Stomach (tissue), 9 donors: ENCODE results near the gene FCRL6. TPM values are rescaled to one million over a fixed set of nuclear protein-coding genes. Genes with fewer than 3 reads are reported as not detected.
A peak's percentile ranks its signal among the peaks of the same experiment; 100 is the strongest.

ENCODE experiments used
- DNase-seq, 2 donors: peaks; one replicate each; pipeline versions ENCODE4 v3.0.0 to v3.0.0-alpha.2; 2013 to 2019
- H3K27ac ChIP-seq, 5 donors: fragments of 200-600 bp in 4 of 5; sonication (generic) in 4 of 5; one replicate each; pipeline ENCODE4 v1.5.1; 2013 to 2019; ENCODE audit warnings: mild to moderate bottlenecking in 1 of 5, moderate library complexity in 1 of 5
- H3K27me3 ChIP-seq, 3 donors: fragments of 200-600 bp; sonication (generic); one replicate each; pipeline ENCODE4 v1.5.1; 2017 to 2019; ENCODE audit warnings: mixed run types in 1 of 3
- H3K36me3 ChIP-seq, 4 donors: fragments of 200-600 bp; sonication (generic); 1 replicate in 3 of 4; 2 replicates in 1 of 4; pipeline ENCODE4 v1.5.1; 2016 to 2019
- H3K4me1 ChIP-seq, 4 donors: fragments of 200-600 bp; sonication (generic); one replicate each; pipeline ENCODE4 v1.5.1; 2016 to 2019
- H3K4me3 ChIP-seq, 4 donors: fragments of 200-600 bp; sonication (generic) in 3 of 4; one replicate each; pipeline ENCODE4 v1.5.1; 2016 to 2019; ENCODE audit warnings: mild to moderate bottlenecking in 1 of 4
- H3K9me3 ChIP-seq, 4 donors: fragments of 200-600 bp; sonication (generic); one replicate each; pipeline ENCODE4 v1.5.1; 2016 to 2019
- CTCF ChIP-seq, 7 experiments: fragments of 450-650 bp in 4 of 7; fragments of 200-600 bp in 3 of 7; sonication (generic) in 3 of 7; IDR thresholded peaks; one replicate each; pipeline ENCODE4 v1.5.1; 2016 to 2019; ENCODE audit warnings: antibody characterized with exemption in 7 of 7, control low read depth in 2 of 7, mild to moderate bottlenecking in 1 of 7
- EP300 ChIP-seq: sonication (generic); formaldehyde crosslinking; IDR thresholded peaks from one replicate; pipeline ENCODE4 v1.6.1; 2017; ENCODE audit warnings: antibody characterized with exemption
- POLR2A ChIP-seq, 4 donors: fragments of 450-650 bp; IDR thresholded peaks; one replicate each; pipeline ENCODE4 v1.6.1; 2016; ENCODE audit warnings: antibody characterized with exemption in 4 of 4, control low read depth in 2 of 4, mild to moderate bottlenecking in 1 of 4, moderate library complexity in 1 of 4
- POLR2AphosphoS5 ChIP-seq, 3 donors: sonication (generic); formaldehyde crosslinking; IDR thresholded peaks; one replicate each; pipeline ENCODE4 v1.6.1; 2016; ENCODE audit warnings: antibody characterized with exemption in 3 of 3
- WGBS, 5 donors: extraction: QIAGEN DNeasy Blood & Tissue Kit in 3 of 5; methylation state at CpG; one replicate each; pipeline versions ENCODE4 v1.1.5 to v1.1.7; 2013 to 2018; 5-methylcytosine and 5-hydroxymethylcytosine counted together
- intact Hi-C: fragments of 100-400 bp; cut with DNase I; formaldehyde crosslinking; loops from one replicate; pipeline ENCODE4 v1.15.1; 2023; ENCODE audit warnings: low total_unique reads
- polyA plus RNA-seq, 3 donors: library from polyadenylated mRNA; stranded (reverse); fragments of 200-250 nt; gene quantifications; one replicate each; pipeline ENCODE4 v1.2.3, GENCODE V29; 2013
- total RNA-seq, 5 donors: library from RNA; depleted of rRNA; stranded (reverse); fragments of >200 nt; gene quantifications; one replicate each; pipeline versions ENCODE4 v1.1.0 to v1.2.3, GENCODE V29; 2014 to 2016
- donor health status: healthy with polysubstance abuse.
- donor health status: Bipolar disorder and iron deficiency.
- donor health status: healthy.

FCRL6 gene
- total and polyA plus RNA-seq, 8 donors, result not detected

- 25 to 63% (median 36%) methylated on average over 1 of the region's 1 CpG for WGBS, 5 donors
- DNase-seq, result no peak
- no peaks in the 10 kb centered on the region for H3K9me3 ChIP-seq
- H3K4me1 ChIP-seq, result no peaks in the 10 kb centered on the region
- no peak overlapping the region for H3K4me3 ChIP-seq
- H3K27ac ChIP-seq, result no peak overlapping the region
- TF ChIP-seq POLR2AphosphoS5 (IDR thresholded peaks at IDR 0.05) (no peak), POLR2A (IDR thresholded peaks at IDR 0.05) (no peak), CTCF (IDR thresholded peaks at IDR 0.05) (no peak), EP300 (no peak)
- H3K36me3 ChIP-seq, result peaks cover 0 to 54% (median 8%) of the 10 kb centered on the region in 4 donors
- H3K27me3 ChIP-seq, result no peaks in the 10 kb centered on the region
- intact Hi-C loops, result no loop called here
Measured at GRCh38 chr1:159838715-159839114, 36.6 kb downstream of the FCRL6 start.

- Histone ChIP-seq H3K4me3 (no peak overlapping the region), H3K9me3 (no peaks in the 10 kb centered on the region), H3K27me3 (no peaks in the 10 kb centered on the region), H3K27ac (no peak overlapping the region), H3K36me3 (peaks cover 0 to 50% (median 8%) of the 10 kb centered on the region in 4 donors), H3K4me1 (no peaks in the 10 kb centered on the region)
- no peak for TF ChIP-seq POLR2AphosphoS5 (IDR thresholded peaks at IDR 0.05)
- TF ChIP-seq POLR2A (IDR thresholded peaks at IDR 0.05), result no peak
- TF ChIP-seq EP300, result no peak
- no peak for TF ChIP-seq CTCF (IDR thresholded peaks at IDR 0.05)
- no peak for DNase-seq
- WGBS, 5 donors, result 89 to 95% (median 92%) methylated on average over 5 of the region's 5 CpGs
- intact Hi-C loops, result no loop called here
Measured at GRCh38 chr1:159839116-159839849, 37.1 kb downstream of the FCRL6 start.

- TF ChIP-seq POLR2AphosphoS5 (IDR thresholded peaks at IDR 0.05), result no peak
- TF ChIP-seq CTCF (IDR thresholded peaks at IDR 0.05), result no peak
- no peak for TF ChIP-seq POLR2A (IDR thresholded peaks at IDR 0.05)
- TF ChIP-seq EP300, result no peak
- intact Hi-C loops, result no loop called here
- Histone ChIP-seq H3K27ac (no peak overlapping the region), H3K9me3 (no peaks in the 10 kb centered on the region), H3K4me1 (no peaks in the 10 kb centered on the region), H3K27me3 (no peaks in the 10 kb centered on the region), H3K36me3 (peaks cover 0 to 28% (median under 1%) of the 10 kb centered on the region in 4 donors), H3K4me3 (no peak overlapping the region)
- WGBS, 5 donors, result 85 to 89% (median 87%) methylated on average over 2 of the region's 2 CpGs
- peak in 1 of 2 donors; percentile 60 for DNase-seq
Measured at GRCh38 chr1:159841749-159842148, 39.6 kb downstream of the FCRL6 start.

GRCh38 chr1:159843459-159843858 lies 41.3 kb downstream of the FCRL6 start:
- H3K27ac ChIP-seq, result no peak overlapping the region
- intact Hi-C loops, result no loop called here
- H3K4me3 ChIP-seq, result no peak overlapping the region
- H3K27me3 ChIP-seq, result no peaks in the 10 kb centered on the region
- 76 to 98% (median 91%) methylated on average over 4 of the region's 4 CpGs for WGBS, 5 donors
- H3K36me3 ChIP-seq, result peaks cover 0 to 12% (median 0%) of the 10 kb centered on the region in 4 donors
- DNase-seq, result no peak
- H3K9me3 ChIP-seq, result no peaks in the 10 kb centered on the region
- TF ChIP-seq CTCF (IDR thresholded peaks at IDR 0.05) (no peak), POLR2A (IDR thresholded peaks at IDR 0.05) (no peak), EP300 (no peak), POLR2AphosphoS5 (IDR thresholded peaks at IDR 0.05) (no peak)
- no peaks in the 10 kb centered on the region for H3K4me1 ChIP-seq
